PC-3 (cell line): Measurements from ENCODE around the gene SLC35F1. TPM values are rescaled to one million over a fixed set of nuclear protein-coding genes. Genes with fewer than 3 reads are reported as not detected.

Experiments
- ATAC-seq: fragments of 200-7000 bp; cut with Tn5 transposase; 2 replicates; pipeline ENCODE4 v1.9.1; 2020; ENCODE audit warnings: mild to moderate bottlenecking, moderate library complexity
- BruUV-seq: library from RNA; stranded (reverse); fragments of 400-500 nt; replicated peaks from 2 replicates; lab custom pipeline; 2021; lab: Mats Ljungman, UMichigan
- CTCF ChIA-PET: fragments of 300-600 bp; sonication (Branson Sonifier 250); formaldehyde crosslinking; loops from one replicate; lab custom pipeline; 2022; ENCODE audit warnings: antibody characterized with exemption; lab: Charles Lee
- POLR2A ChIA-PET: fragments of 300-600 bp; sonication (Branson Sonifier 250); formaldehyde crosslinking; loops from one replicate; lab custom pipeline; 2022; ENCODE audit warnings: antibody characterized with exemption; ENCODE audit not compliant: unreplicated experiment; lab: Charles Lee
- DNase-seq: peaks from one replicate; pipeline ENCODE4 v3.0.0-alpha.2; 2015
- H2AFZ ChIP-seq: fragments of 300-600 bp; sonication (generic); 2 replicates; pipeline ENCODE4 v1.6.0; 2016; ENCODE audit warnings: antibody characterized with exemption, low read length
- H3F3A ChIP-seq: fragments of 300-600 bp; sonication (generic); one replicate; pipeline ENCODE4 v1.6.0; 2017; ENCODE audit warnings: antibody characterized with exemption, low read length, control low read depth, mild to moderate bottlenecking; ENCODE audit not compliant: unreplicated experiment
- H3K27ac ChIP-seq: fragments of 300-600 bp; sonication (generic); 2 replicates; pipeline ENCODE4 v1.5.1; 2016; ENCODE audit warnings: mild to moderate bottlenecking, low read length
- H3K27me3 ChIP-seq: fragments of 300-600 bp; sonication (generic); 2 replicates; pipeline ENCODE4 v1.6.1; 2016; ENCODE audit warnings: low read length, mixed read lengths
- H3K36me3 ChIP-seq: fragments of 300-600 bp; sonication (generic); 2 replicates; pipeline ENCODE4 v1.6.1; 2016; ENCODE audit warnings: low read depth, mixed run types, low read length, mixed read lengths
- H3K4me1 ChIP-seq: fragments of 300-600 bp; sonication (generic); 2 replicates; pipeline ENCODE4 v1.5.1; 2016; ENCODE audit warnings: low read length; ENCODE audit not compliant: insufficient read depth
- H3K4me2 ChIP-seq: fragments of 300-600 bp; sonication (generic); 2 replicates; pipeline ENCODE4 v1.6.0; 2016; ENCODE audit warnings: low read length
- H3K4me3 ChIP-seq: fragments of 300-600 bp; sonication (generic); 2 replicates; pipeline ENCODE4 v1.5.1; 2016; ENCODE audit warnings: mild to moderate bottlenecking, low read length, mixed read lengths
- H3K79me2 ChIP-seq: fragments of 300-600 bp; sonication (generic); 2 replicates; pipeline ENCODE4 v1.6.1; 2017; ENCODE audit warnings: low read length, mixed read lengths
- H3K9ac ChIP-seq: fragments of 300-600 bp; sonication (generic); 2 replicates; pipeline ENCODE4 v1.6.0; 2016; ENCODE audit warnings: mild to moderate bottlenecking, low read length
- H3K9me2 ChIP-seq: fragments of 300-600 bp; sonication (generic); replicated peaks from 2 replicates; pipeline ENCODE4 v1.6.1; 2016; ENCODE audit warnings: mixed run types, low read length, mixed read lengths
- H3K9me3 ChIP-seq: fragments of 300-600 bp; sonication (generic); 2 replicates; pipeline ENCODE4 v1.6.1; 2016; ENCODE audit warnings: low read length, mixed read lengths
- H4K20me1 ChIP-seq: fragments of 300-600 bp; sonication (generic); 2 replicates; pipeline ENCODE4 v1.6.1; 2016; ENCODE audit warnings: low read length, mixed read lengths
- CTCF ChIP-seq: fragments of 300-600 bp; sonication (generic); conservative IDR thresholded peaks from 2 replicates; pipeline ENCODE4 v1.5.1; 2017; ENCODE audit warnings: antibody characterized with exemption, low read depth, mild to moderate bottlenecking, low read length
- EZH2 ChIP-seq: fragments of 300-600 bp; sonication (generic); IDR thresholded peaks from one replicate; pipeline ENCODE4 v1.6.1; 2017; ENCODE audit warnings: antibody characterized with exemption, mild to moderate bottlenecking, low read length; ENCODE audit not compliant: unreplicated experiment
- EZH2phosphoT487 ChIP-seq: fragments of 300-600 bp; sonication (generic); IDR thresholded peaks from 2 replicates; pipeline ENCODE4 v1.6.1; 2018; ENCODE audit warnings: mild to moderate bottlenecking, antibody characterized with exemption, low read length, borderline replicate concordance
- intact Hi-C: fragments of 100-400 bp; cut with micrococcal nuclease; formaldehyde crosslinking; loops from 2 replicates; pipeline ENCODE4 v1.9.0; 2023
- total RNA-seq: library from RNA; depleted of rRNA; stranded (reverse); fragments of >200 nt; gene quantifications from 2 replicates; pipeline ENCODE4 v1.2.3, GENCODE V29; 2014

Gene SLC35F1
- total RNA-seq, 1 experiment from 2014 or later: not detected

- Histone ChIP-seq H3K36me3 (no peaks in the 10 kb centered on the region), H3K4me2 (no peak overlapping the region), H3K27me3 (no peaks in the 10 kb centered on the region), H3K4me1 (no peaks in the 10 kb centered on the region), H2AFZ (no peak overlapping the region), H3K4me3 (no peak overlapping the region), H3K79me2 (no peaks in the 10 kb centered on the region), H3K9me2 (no peaks in the 10 kb centered on the region), H3K9ac (no peak overlapping the region), H4K20me1 (no peaks in the 10 kb centered on the region), H3F3A (no peaks in the 10 kb centered on the region), H3K9me3 (no peaks in the 10 kb centered on the region), H3K27ac (no peak overlapping the region)
- DNase-seq (no peak), ATAC-seq (no peak)
- ChIA-PET POLR2A (no interaction called here), CTCF (no interaction called here)
- TF ChIP-seq EZH2 (no peak), CTCF (no peak), EZH2phosphoT487 (no peak)
- BruUV-seq: no TSS peak
- intact Hi-C loops: no loop called here
These were observed 240.4 kb downstream of the SLC35F1 start for GRCh38 chr6:118147511-118147910.

DNA sequence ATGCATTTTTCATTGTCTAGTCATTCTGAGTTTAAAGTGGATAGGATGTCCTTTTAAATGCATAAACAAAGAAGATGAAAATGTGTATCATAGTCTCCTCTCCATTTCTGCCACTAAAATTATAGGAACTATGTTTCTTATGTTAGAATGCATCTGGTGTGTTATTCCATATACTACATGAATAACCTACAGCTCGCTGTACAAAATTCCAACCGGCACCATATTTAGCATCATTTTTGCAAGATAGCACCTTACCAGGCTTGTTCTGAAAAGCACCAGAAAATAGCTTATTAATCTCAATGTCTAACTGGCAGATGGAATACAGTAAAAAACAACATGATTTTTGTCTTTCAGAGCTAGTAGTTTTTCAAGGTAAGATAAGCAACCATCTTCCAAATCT is 241.5 kb downstream of the SLC35F1 start:
- CTCF ChIA-PET: no interaction called here

DNA sequence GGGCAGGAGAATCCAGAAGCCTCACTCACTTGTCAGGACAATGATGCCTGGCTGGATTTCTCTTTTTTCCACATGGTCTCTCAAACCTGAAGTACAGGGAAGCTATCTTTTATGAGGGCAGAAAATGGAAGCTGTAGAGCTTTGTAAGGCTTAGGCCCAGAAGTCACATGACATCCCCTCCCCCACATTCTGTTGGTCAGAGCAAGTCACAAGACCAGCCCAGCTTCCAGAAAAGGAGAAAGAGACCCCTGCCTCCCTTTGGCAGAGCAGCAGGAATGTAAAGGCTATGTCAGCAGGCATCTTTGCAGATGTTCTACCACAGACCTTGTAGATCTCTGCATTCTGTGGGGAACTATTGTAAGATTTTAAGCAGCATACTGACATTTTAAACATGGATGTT is 245.5 kb downstream of the SLC35F1 start:
- Histone ChIP-seq H3K4me3 (no peak overlapping the region), H4K20me1 (no peaks in the 10 kb centered on the region), H2AFZ (no peak overlapping the region), H3K9ac (no peak overlapping the region), H3K27me3 (no peaks in the 10 kb centered on the region), H3K36me3 (no peaks in the 10 kb centered on the region), H3K4me1 (no peaks in the 10 kb centered on the region), H3K9me3 (no peaks in the 10 kb centered on the region), H3K27ac (no peak overlapping the region), H3K4me2 (no peak overlapping the region), H3F3A (no peaks in the 10 kb centered on the region), H3K79me2 (no peaks in the 10 kb centered on the region), H3K9me2 (no peaks in the 10 kb centered on the region)
- POLR2A ChIA-PET: no interaction called here
- ATAC-seq (no peak), DNase-seq (no peak)
- BruUV-seq: no TSS peak
- CTCF ChIA-PET: no interaction called here
- no peak for TF ChIP-seq CTCF
- no peak for TF ChIP-seq EZH2
- no peak for TF ChIP-seq EZH2phosphoT487
- intact Hi-C loops: no loop called here

More for the DNA sequence above, 241.5 kb downstream of the SLC35F1 start:
- Histone ChIP-seq H3K9ac (no peak overlapping the region), H3K9me2 (no peaks in the 10 kb centered on the region), H4K20me1 (no peaks in the 10 kb centered on the region), H2AFZ (no peak overlapping the region), H3K4me2 (no peak overlapping the region), H3K27me3 (no peaks in the 10 kb centered on the region), H3K9me3 (no peaks in the 10 kb centered on the region), H3K36me3 (no peaks in the 10 kb centered on the region), H3K79me2 (no peaks in the 10 kb centered on the region), H3F3A (no peaks in the 10 kb centered on the region), H3K4me3 (no peak overlapping the region), H3K4me1 (no peaks in the 10 kb centered on the region), H3K27ac (no peak overlapping the region)
- POLR2A ChIA-PET: no interaction called here
- ATAC-seq (no peak), DNase-seq (no peak)
- intact Hi-C loops: no loop called here
- BruUV-seq: no TSS peak
- TF ChIP-seq CTCF (no peak), EZH2 (no peak), EZH2phosphoT487 (no peak)
